Neural crest cell (in vitro differentiated cells): ENCODE results near the gene PITPNM1. TPM values are rescaled to one million over a fixed set of nuclear protein-coding genes. Genes with fewer than 3 reads are reported as not detected.

Source experiments
- DNase-seq: peaks from one replicate; pipeline ENCODE4 v3.0.0; 2021; ENCODE audit warnings: low read depth, mixed read lengths, low spot score
- H3K27ac Mint-ChIP-seq: one replicate; pipeline ENCODE4 v1.8.0; 2021; ENCODE audit warnings: mild to moderate bottlenecking, mixed read lengths; ENCODE audit not compliant: unreplicated experiment
- H3K27me3 Mint-ChIP-seq: 2 replicates; pipeline ENCODE4 v1.8.0; 2021; ENCODE audit warnings: low read depth, mild to moderate bottlenecking, mixed read lengths
- H3K36me3 Mint-ChIP-seq: 2 replicates; pipeline ENCODE4 v1.8.0; 2021; ENCODE audit warnings: low read depth, mild to moderate bottlenecking, mixed read lengths
- H3K4me1 Mint-ChIP-seq: 2 replicates; pipeline ENCODE4 v1.8.0; 2021; ENCODE audit warnings: mixed read lengths
- H3K4me3 Mint-ChIP-seq: one replicate; pipeline ENCODE4 v1.8.0; 2021; ENCODE audit warnings: mild to moderate bottlenecking, mixed read lengths
- H3K9me3 Mint-ChIP-seq: 2 replicates; pipeline ENCODE4 v1.8.0; 2021; ENCODE audit warnings: mixed read lengths
- CTCF ChIP-seq: fragments of 200-600 bp; sonication (generic); conservative IDR thresholded peaks from 2 replicates; pipeline ENCODE4 v1.5.0; 2021; ENCODE audit warnings: antibody characterized with exemption, mild to moderate bottlenecking
- total RNA-seq: library from RNA; stranded (reverse); gene quantifications from 2 replicates; pipeline ENCODE4 v1.2.1, GENCODE V29; 2021

PITPNM1 gene
- total RNA-seq, 1 donor from 2014 or later: 109 TPM

DNA sequence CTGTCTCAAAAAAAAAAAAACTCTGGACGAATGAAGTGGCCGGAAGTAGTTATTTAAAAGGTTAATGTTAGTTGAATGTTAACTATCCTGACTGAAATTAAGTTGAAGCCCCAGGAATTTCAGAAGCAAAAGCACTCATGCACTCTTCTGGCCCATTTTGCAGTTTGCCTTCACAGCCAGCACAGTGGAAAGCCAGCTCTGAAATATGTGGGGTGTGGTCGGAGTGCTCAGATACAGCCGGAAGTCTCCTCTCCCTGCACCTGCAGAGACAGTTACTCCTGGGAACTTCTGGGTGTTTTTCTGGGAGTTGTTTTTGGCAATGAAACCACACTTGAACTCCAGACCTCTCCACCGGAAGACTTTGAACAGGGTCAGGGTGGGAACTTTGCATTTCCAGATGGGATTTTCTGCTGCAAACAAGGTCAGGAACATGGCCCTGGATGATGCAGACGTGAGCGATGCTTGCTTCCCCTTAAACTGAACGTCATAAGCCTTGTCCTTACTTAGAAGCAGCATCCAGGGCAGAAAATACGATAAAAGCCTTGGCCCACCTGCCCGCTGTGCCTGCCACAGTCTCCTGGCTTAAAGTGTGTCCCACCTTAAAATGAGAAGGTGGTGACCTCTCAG lies 39.6 kb upstream of the PITPNM1 start:
- no peak overlapping the region for H3K27ac Mint-ChIP-seq
- no peak for TF ChIP-seq CTCF
- peaks cover 2% of the 10 kb centered on the region for H3K27me3 Mint-ChIP-seq
- H3K36me3 Mint-ChIP-seq: no peaks in the 10 kb centered on the region
- no peak overlapping the region for H3K4me3 Mint-ChIP-seq
- no peaks in the 10 kb centered on the region for H3K4me1 Mint-ChIP-seq
- DNase-seq: no peak
- no peaks in the 10 kb centered on the region for H3K9me3 Mint-ChIP-seq

GRCh38 chr11:67543585-67543984 lies 38.4 kb upstream of the PITPNM1 start:
- TF ChIP-seq CTCF: no peak
- H3K36me3 Mint-ChIP-seq: no peaks in the 10 kb centered on the region
- H3K27me3 Mint-ChIP-seq: peaks cover 2% of the 10 kb centered on the region
- H3K4me3 Mint-ChIP-seq: no peak overlapping the region
- no peak overlapping the region for H3K27ac Mint-ChIP-seq
- H3K9me3 Mint-ChIP-seq: no peaks in the 10 kb centered on the region
- H3K4me1 Mint-ChIP-seq: no peaks in the 10 kb centered on the region
- no peak for DNase-seq

- Mint-ChIP-seq H3K4me1 (no peaks in the 10 kb centered on the region), H3K4me3 (no peak overlapping the region), H3K9me3 (no peaks in the 10 kb centered on the region), H3K36me3 (no peaks in the 10 kb centered on the region), H3K27ac (no peak overlapping the region), H3K27me3 (peaks cover 2% of the 10 kb centered on the region)
- no peak for TF ChIP-seq CTCF
- DNase-seq: no peak
Measured at GRCh38 chr11:67542971-67543370, 37.8 kb upstream of the PITPNM1 start.

DNA sequence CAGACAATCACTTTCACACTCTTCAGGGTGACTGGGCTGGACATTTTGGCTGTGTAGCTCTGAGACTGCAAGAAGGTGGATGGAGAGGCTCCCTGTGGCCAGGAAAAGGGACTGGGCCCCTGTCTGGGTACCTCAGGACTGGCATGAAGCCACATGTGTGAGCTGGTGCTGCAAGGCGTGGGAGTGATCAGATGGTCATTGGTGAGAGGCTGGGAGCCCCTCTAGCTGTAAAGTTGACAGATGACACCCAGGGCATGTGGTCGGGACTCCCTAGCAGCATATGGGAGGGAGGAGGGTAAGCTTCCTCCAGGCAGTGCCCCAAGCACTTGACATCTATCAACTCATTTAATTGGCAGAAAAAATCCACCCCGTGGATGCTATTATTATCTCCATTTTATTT lies 37.0 kb upstream of the PITPNM1 start:
- no peak for DNase-seq
- no peaks in the 10 kb centered on the region for H3K9me3 Mint-ChIP-seq
- H3K27ac Mint-ChIP-seq: peak overlapping the region; percentile 43
- no peak for TF ChIP-seq CTCF
- H3K4me1 Mint-ChIP-seq: no peaks in the 10 kb centered on the region
- H3K27me3 Mint-ChIP-seq: peaks cover 2% of the 10 kb centered on the region
- no peaks in the 10 kb centered on the region for H3K36me3 Mint-ChIP-seq
- H3K4me3 Mint-ChIP-seq: no peak overlapping the region

- Mint-ChIP-seq H3K9me3 (no peaks in the 10 kb centered on the region), H3K27me3 (peaks cover 2% of the 10 kb centered on the region), H3K27ac (no peak overlapping the region), H3K4me3 (no peak overlapping the region), H3K36me3 (no peaks in the 10 kb centered on the region), H3K4me1 (no peaks in the 10 kb centered on the region)
- TF ChIP-seq CTCF: no peak
- DNase-seq: no peak
Measured at GRCh38 chr11:67541198-67541597, 36.0 kb upstream of the PITPNM1 start.

DNA sequence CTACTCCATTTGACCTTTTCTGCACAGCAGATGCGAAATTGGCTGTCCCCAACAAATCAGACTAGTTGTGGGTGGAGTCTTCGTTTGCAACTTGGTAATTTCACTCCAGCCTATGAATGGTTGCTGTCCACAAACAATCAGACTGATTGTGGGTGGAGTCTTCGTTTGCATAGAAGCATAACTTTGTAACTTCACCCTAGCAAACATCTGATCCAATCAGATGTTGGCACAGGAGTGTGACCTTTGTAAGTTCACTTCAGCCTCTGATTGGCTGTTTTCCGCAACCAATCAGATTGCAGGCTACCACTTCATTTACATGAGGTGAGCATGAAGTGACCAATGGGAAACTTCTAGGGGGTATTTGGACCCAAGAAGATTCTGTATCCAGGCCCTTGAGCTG lies 34.4 kb upstream of the PITPNM1 start:
- H3K27ac Mint-ChIP-seq: no peak overlapping the region
- no peak for TF ChIP-seq CTCF
- H3K4me3 Mint-ChIP-seq: no peak overlapping the region
- no peaks in the 10 kb centered on the region for H3K4me1 Mint-ChIP-seq
- H3K36me3 Mint-ChIP-seq: no peaks in the 10 kb centered on the region
- no peaks in the 10 kb centered on the region for H3K27me3 Mint-ChIP-seq
- DNase-seq: no peak
- H3K9me3 Mint-ChIP-seq: no peaks in the 10 kb centered on the region
